Breast epithelium (tissue), 3 donors: ENCODE measurements around the gene MYO5A.

ENCODE experiments used
- POLR2A ChIP-seq: fragments of 450-650 bp; IDR thresholded peaks from one replicate; pipeline ENCODE4 v1.6.1; 2016; ENCODE audit warnings: antibody characterized with exemption, mild to moderate bottlenecking, moderate library complexity
- POLR2AphosphoS5 ChIP-seq, 3 donors: sonication (generic); formaldehyde crosslinking; IDR thresholded peaks; one replicate each; pipeline ENCODE4 v1.6.1; 2017; ENCODE audit warnings: antibody characterized with exemption in 3 of 3
- TF ChIP-seq, protein P1 (sequence below), 3 donors: fragments of 450-650 bp; IDR thresholded peaks; one replicate each; pipeline ENCODE4 v1.5.1; 2016 to 2017; ENCODE audit warnings: antibody characterized with exemption in 3 of 3, mild to moderate bottlenecking in 3 of 3, moderate library complexity in 3 of 3

DNA sequence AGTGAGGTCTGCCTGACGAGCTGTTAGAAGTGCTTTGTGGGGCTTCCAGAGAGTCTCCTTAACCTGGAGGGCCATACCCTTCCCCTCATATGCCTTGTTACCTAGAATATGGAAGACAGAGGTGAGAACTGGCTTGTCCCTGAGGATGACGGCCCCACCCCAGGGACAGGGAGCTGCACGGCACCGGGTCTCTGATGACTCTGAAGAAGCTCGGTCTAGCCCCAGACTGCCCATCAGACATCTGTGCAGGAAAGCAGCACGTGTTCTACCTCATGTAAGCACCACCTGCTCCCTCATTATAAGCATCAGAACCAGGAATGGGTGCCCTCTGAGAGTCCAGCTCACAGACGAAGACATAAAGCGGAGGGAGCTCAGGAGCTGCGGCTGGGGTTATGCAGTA lies 251.1 kb downstream of the MYO5A start:
- TF ChIP-seq POLR2AphosphoS5 (IDR thresholded peaks at IDR 0.05) (no peak), POLR2A (no peak)
- TF ChIP-seq, protein P1, sequence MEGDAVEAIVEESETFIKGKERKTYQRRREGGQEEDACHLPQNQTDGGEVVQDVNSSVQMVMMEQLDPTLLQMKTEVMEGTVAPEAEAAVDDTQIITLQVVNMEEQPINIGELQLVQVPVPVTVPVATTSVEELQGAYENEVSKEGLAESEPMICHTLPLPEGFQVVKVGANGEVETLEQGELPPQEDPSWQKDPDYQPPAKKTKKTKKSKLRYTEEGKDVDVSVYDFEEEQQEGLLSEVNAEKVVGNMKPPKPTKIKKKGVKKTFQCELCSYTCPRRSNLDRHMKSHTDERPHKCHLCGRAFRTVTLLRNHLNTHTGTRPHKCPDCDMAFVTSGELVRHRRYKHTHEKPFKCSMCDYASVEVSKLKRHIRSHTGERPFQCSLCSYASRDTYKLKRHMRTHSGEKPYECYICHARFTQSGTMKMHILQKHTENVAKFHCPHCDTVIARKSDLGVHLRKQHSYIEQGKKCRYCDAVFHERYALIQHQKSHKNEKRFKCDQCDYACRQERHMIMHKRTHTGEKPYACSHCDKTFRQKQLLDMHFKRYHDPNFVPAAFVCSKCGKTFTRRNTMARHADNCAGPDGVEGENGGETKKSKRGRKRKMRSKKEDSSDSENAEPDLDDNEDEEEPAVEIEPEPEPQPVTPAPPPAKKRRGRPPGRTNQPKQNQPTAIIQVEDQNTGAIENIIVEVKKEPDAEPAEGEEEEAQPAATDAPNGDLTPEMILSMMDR (IDR thresholded peaks at IDR 0.05) = no peak
